Activated CD4-positive, alpha-beta T cell treated with anti-CD3 and anti-CD28 coated beads for 24 hours (primary cell): ENCODE measurements around the gene MYO18B.

Source experiments
- DNase-seq, 2 donors: peaks; one replicate each; pipeline ENCODE4 v3.0.0-alpha.2; 2020; ENCODE audit warnings: low read depth in 2 of 2

MYO18B gene

DNA sequence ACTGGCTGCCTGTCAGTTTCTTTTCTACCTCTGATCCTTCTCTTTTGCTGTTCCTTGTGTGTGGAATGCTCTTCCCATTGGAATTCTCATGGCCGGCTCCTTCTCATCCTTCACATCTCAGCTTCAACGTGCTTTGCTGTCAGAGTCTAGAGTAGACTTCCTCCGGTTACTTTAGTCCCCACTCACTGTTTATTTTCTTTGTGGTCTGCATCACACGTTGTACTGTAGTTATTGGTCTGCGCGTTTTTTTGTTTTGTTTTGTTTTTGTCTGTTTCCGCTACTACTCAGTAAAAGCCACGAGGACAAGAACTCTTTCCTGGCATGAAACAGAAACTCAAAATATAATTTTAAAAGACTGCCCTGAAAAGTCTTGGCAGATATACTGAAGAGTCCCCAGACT lies 305.9 kb downstream of the MYO18B start:
- DNase-seq, result no peak

DNA sequence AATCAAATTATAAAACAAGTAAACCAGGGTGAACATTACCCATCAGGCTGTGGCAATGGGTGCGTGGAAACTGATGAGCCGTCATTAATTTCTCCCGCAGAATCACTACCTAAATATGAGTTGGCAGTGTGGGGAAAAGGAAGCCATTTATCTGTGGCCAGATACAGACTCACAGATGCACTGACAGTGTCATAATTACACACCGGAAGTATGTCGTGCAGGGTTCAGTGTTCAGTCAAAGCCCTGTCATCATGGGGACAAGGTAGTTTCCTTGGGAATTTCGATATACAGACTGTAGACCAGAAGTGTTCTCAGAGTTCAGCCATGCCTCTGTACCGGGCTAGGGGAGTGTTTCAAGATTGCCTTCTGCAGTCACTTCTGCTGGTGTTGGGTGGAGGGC lies 308.1 kb downstream of the MYO18B start:
- DNase-seq, result no peak

DNA sequence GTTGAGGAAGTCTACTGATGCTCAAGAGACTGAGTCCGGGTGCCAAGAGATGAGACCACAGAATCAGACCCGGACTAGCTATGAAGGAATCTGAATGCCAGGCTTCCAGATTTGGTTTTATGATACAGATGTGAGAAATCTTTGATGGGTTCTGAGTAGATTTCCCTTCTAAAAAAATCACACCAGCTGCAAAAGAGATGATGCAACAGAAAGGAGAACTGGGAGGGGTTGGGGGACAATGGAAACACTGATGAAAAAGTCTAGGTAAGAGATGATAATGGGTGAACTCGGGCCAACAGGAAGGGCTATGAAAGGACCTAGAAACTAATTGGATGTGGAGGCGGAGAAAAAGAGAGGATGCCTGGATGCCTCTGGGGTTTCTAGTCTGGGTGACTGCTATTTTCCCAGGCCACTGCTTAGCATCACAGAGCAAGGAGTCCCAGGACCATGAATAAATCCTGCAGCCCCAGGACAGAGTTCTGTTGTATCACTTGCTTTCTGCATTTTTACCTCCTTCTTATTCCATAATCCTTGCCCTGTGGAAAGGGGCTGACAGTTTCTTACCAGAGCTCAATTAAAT lies 311.8 kb downstream of the MYO18B start:
- DNase-seq, result no peak

- DNase-seq, result no peak
These were observed 313.0 kb downstream of the MYO18B start for GRCh38 chr22:26054841-26055605.

GRCh38 chr22:26055693-26056092 lies 313.7 kb downstream of the MYO18B start:
- no peak for DNase-seq

DNA sequence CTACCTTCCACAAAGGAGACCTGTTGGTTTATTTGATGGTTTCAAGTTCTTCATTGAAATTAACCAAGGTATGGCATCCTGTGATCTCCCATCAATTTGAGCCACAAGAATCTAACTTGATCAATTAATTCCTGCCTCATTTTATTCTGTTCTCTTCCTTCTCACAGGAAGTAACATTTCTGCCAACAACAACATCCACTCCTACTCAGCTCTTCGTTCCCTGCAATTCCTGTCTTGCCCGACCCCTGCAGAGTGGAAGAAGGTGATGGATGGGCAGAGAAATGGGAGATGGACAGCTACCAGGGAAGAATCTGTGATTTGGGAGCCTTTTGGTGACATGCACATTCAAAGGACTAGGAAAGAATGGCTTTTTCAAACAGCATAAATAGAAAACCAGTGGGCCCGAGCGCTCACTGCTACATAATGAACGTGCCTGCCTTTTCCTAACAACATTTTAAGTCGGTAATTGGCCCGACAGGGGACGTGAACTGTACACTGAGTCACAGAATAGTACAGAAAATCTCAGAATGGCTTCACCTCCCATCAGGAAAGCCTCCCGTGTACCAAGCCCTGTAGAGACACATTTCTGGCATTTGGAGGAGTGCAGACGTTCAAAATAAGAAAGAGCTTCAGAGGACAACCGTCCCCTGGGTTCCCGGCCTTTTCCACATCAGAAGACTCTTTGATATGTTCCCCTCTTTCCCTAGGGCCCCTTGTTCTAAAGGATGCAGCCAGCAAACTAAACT lies 314.6 kb downstream of the MYO18B start:
- DNase-seq, result no peak

GRCh38 chr22:26057731-26058130 lies 315.7 kb downstream of the MYO18B start:
- DNase-seq, result no peak

DNA sequence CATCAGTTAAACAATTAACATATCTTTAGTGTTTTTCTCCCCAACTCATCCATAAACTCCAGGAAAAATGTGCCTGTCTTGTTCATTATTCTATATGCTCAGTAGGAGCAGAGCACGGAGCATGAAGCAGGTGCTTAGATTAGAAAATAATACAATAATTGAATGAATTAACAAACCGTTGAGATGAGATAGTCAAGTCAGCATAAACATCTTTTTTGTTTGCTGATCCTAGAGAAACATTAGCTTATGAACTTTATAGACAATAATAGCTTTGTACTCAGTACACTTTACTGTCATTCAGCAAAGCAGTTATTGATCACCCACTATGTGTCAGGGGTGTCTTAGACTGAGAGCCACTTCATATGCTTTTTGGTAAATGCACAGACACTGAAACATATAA lies 322.1 kb downstream of the MYO18B start:
- no peak for DNase-seq

DNA sequence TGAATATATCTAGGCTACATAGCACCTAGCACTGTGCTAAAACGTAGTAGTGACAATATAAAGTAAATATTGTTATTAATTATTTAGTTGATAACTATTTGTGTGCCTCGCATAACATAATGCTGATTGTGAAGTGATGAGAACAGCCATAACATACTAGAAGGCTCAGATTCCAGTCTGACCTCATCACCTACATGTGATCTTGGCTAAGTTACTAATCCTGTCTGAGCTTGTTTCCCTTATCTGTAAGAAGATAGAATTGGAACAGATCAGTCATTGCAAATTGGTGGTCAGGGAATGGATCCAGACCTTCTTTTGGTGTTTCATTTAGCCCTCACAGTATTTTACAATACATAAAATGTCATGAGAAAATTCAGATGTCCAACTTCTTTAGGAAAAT lies 323.9 kb downstream of the MYO18B start:
- no peak for DNase-seq

DNA sequence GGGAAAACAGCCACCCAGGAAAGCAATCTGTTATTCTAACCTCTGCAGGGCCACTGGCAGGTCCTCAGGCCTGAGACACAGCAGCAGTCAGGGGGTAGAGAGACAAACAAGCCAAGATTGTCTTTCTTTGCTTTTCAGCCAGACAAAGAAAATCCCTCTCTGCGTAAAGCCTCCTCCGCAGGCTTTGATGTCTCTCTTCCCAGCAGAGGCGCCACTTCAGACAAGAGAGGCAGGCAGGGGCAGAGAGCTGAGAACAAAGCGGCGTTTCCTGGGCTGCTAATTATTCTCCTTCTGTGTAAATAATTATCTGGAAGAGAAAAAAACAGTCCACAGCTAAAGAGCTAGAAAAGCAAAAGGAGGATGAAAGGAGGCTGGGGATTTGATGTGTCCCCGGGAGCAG lies 324.5 kb downstream of the MYO18B start:
- no peak for DNase-seq

- DNase-seq, result no peak
These were observed 326.6 kb downstream of the MYO18B start for GRCh38 chr22:26068571-26068970.

GRCh38 chr22:26072621-26073020 lies 330.6 kb downstream of the MYO18B start:
- DNase-seq, result no peak

DNA sequence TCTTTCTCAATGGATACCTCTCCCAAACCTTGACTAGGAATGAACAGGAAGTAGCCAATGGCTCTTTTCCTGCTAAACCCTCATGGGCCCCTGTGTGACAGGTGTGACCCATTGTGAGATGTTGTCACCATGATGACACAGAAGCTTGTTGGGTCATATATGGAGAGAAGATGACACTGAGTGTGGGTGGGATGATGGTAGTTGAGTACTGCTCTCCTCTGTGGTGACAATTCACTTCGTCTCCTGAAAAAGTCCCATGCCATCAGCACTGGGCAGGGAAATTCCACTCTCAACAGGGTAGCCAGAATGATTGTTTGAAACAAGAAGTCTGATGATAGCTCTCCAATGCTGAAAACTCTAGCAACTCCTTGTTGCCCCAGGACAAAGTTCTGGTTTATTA lies 333.3 kb downstream of the MYO18B start:
- DNase-seq, result no peak

GRCh38 chr22:26079009-26079408 lies 337.0 kb downstream of the MYO18B start:
- no peak for DNase-seq
